ENCODE results near the gene ORC3. TPM values are rescaled to one million over a fixed set of nuclear protein-coding genes. Genes with fewer than 3 reads are reported as not detected.
"Not testable (repeated sequence)": the region's sequence is repeated elsewhere in the genome, so short reads cannot be mapped to it uniquely, and the experiment has no call there.

ORC3 gene
- total RNA-seq, 1 experiment from 2014 or later = 40.1 TPM

DNA sequence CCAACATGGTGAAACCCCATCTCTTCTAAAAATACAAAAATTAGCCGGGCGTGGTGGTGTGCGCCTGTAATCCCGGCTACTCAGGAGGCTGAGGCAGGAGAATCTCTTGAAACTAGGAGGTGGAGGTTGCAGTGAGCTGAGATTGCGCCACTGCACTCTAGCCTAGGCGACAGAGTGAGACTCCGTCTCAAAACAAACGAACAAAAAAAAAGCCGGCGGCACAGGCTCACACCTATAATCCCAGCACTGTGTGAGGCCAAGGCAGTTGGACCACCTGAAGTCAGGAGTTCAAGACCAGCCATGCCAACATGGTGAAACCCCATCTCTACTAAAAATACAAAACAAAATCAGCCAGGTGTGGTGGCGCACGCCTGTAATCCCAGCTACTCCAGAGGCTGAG is 106.9 kb downstream of the ORC3 start:
- DNase-seq (ENCODE audit: low read depth) = not testable (repeated sequence)

DNA sequence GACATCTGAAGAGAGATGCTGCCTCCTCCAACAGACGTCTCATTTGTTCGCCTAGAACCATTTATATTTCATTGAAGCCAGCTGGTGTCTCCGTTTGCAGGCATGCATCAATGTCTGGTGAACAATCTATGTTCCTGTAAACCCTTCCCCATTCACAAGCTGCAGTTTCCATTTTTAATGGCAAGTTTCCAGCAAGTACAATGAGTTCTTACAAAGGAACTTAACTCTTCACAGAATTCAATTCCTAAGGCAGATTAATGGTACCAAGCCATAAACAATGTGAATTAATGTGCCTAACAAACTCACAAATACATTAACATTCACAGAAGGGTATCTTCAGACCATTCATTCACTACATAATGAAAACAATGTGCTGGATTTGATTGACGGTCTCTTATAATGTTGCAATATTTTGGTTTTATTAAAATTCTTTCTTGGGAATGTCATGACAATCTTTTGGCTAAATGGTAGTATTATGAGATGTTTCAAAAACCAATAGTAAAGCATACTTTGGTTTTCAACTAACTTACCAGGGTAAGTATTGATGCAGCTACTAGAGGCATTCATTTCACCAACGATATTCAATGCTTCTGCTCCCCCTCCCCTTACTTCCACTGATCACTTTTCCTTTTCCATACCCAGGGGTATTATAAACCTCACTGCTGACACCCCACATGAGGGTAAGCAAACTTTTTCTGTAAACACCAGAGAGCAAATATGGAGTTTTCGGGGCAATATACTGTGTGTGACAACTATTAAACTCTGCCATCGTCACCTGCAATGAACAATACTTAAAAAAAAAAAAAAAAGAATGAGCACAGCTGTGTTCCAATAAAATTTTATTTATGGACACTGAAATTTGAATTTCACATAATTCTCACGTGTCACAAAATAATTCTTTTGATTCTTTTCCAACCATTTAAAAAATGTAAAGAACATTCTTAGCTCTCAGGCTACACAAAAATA is 107.9 kb downstream of the ORC3 start:
- DNase-seq (ENCODE audit: low read depth) = peak; percentile 99

GRCh38 chr6:87698547-87699006 is 108.6 kb downstream of the ORC3 start:
- no peak for DNase-seq (ENCODE audit: low read depth)

- no peak for DNase-seq (ENCODE audit: low read depth)
Measured at GRCh38 chr6:87699576-87699975, 109.6 kb downstream of the ORC3 start.

GRCh38 chr6:87700397-87701343 is 110.7 kb downstream of the ORC3 start:
- peak; percentile 86 for DNase-seq (ENCODE audit: low read depth)

DNA sequence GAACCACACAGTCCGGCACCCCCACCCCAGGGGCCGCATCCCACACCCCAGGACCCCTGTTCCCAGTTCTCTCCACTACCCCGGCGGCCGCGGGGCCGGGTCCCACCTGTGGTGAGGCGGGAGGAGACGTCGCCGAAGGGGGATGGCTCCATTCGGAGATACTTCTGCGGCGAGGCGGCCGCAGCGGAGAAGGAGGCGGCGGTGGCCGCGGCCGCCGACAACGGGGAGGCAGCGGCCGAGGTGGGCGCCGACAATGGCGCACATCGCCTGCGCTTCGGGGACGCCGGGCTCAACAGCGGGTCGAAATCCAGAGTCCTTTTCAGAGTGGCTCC is 111.4 kb downstream of the ORC3 start:
- DNase-seq (ENCODE audit: low read depth) = no peak

DNA sequence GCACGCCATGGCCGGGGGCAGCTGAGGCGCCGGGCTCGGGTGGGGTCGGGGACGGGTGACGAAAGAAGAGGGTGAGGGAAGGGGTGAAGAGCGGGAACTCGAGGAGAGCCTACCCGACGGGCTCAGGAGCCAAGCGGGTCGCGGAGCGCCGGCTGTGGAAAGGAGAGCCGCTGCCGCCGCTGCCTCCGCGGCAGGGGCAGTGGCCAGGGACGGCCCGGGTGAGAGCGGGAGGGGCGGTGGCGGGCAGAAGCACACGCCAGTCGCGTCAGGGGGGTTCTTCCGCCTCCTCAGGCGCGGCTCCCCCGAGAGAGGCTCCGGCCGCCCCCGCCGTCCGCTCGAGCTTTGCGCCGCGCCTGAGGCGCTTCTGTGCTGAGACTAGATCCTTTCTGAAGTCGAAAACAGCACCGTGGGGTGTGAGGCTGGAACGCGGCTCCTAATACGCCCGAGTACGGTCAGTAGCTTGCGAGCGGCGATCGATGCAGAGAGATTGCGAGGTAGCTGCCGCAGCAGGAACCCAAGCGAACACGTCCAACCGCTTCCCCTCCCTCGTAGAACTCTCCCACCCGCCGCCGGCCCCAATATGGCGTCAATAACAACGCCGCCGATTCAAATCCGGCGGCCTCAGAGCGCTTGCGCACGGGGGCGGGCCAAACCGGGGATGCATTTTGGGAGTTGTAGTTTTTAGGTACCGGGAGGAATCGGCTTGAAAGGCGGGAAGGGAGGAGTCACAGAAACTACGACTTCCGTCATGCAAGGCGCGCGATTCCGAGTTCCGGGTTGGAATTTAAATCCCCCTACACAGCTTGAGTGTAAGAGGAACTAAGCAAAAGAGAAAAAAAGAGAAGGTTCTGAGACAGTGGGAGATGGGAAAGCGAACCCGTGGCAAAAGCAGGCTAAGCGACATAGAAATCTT is 112.0 kb downstream of the ORC3 start, which contains the start of gene AKIRIN2:
Gene AKIRIN2, minus strand, starts transcription at position 558 of the 913 bp plus-strand sequence. Its CDS starts 549 bp downstream, at position 9.
- DNase-seq (ENCODE audit: low read depth) = peak; percentile 99

- peak; percentile 66 for DNase-seq (ENCODE audit: low read depth)
Measured at GRCh38 chr6:87702589-87702945, 112.6 kb downstream of the ORC3 start.

DNA sequence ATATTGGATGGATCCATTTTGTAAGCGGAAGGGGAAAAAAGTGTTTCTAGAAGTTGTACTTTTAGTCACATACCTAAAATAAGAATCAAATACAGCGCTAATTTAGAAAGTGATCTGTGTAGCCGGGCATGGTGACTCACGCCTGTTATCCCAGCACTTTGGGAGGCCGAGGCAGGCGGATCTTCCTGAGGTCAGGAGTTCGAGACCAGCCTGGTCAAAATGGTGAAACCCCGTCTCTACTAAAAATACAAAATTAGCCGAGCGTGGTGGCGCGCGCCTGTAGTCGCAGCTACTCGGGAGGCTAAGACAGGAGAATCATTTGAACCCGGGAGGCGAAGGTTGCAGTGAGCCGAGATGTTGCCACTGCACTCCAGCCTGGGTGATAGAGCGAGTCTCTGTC is 113.1 kb downstream of the ORC3 start:
- peak; percentile 39 for DNase-seq (ENCODE audit: low read depth)

- DNase-seq (ENCODE audit: low read depth) = no peak
Measured at GRCh38 chr6:87705070-87705691, 115.2 kb downstream of the ORC3 start.

- peak; percentile 61 for DNase-seq (ENCODE audit: low read depth)
Measured at GRCh38 chr6:87706187-87706966, 116.4 kb downstream of the ORC3 start.

GRCh38 chr6:87708581-87709427 is 118.9 kb downstream of the ORC3 start:
- not testable (repeated sequence) for DNase-seq (ENCODE audit: low read depth)

DNA sequence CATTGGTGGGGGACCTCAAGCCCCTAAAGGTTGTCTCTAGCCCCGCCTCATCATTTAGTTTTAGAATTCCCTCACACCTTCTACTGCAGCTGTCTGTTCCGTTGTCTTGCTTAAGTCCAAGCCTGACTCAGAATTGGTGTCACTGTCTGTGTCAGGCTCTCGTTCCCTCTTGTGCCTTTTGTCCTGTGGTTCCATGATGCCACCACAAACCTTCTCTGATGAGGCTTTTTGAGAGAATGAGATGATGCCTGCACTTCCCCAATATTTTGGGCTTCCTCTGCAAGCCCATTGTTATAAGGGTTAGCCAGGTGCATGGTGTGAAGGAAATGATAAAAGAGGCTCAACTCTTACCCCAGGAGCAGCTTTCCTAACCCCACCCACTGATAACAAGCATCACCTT is 120.2 kb downstream of the ORC3 start:
- no peak for DNase-seq (ENCODE audit: low read depth)

- DNase-seq (ENCODE audit: low read depth) = not testable (repeated sequence)
Measured at GRCh38 chr6:87712713-87713112, 122.8 kb downstream of the ORC3 start.

DNA sequence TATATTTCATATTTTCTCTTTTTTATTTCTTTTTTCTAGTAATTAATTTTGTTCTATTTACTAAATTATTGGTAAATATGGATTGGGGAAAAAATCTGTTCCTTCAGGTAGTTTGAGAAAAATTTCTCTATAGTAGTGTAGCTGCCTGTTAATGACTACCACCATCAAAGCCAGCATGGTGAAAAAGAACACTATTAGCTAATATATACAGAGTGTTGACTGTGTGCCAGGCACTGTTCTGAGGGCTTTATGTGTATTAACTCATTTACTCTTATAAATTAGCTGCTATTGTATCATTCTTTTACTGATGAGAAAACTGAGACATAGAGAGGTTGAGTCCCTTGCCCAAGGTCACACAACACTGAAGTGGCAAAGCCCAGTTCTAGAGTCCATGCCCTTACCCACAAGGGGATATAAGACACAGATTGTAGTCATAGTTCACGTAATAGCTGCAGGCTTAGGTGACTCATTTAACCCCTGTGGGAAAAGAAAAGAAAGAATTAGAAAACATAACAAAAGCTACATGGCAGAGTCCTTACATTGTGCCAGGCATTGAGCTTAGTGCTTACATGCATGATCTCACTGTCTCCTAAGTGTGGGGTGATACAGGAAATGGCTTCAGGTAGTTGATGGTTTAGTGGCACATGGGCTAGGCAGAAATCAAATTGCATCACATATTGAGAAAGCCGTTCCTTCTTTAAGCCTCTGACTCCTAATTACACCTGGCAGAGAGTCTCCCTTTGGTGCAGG is 124.3 kb downstream of the ORC3 start:
- peak; percentile 84 for DNase-seq (ENCODE audit: low read depth)

All from LHCN-M2 (cell line).